Osteocyte (in vitro differentiated cells): ENCODE data around the gene TGFBR3L. TPM values are rescaled to one million over a fixed set of nuclear protein-coding genes. Genes with fewer than 3 reads are reported as not detected.
"Not testable (repeated sequence)": the region's sequence is repeated elsewhere in the genome, so short reads cannot be mapped to it uniquely, and the experiment has no call there.

Source experiments
- DNase-seq: peaks from one replicate; pipeline ENCODE4 v3.0.0; 2021; ENCODE audit warnings: mixed read lengths; ENCODE audit not compliant: unreplicated experiment; ENCODE audit errors: extremely low spot score
- H3K27ac Mint-ChIP-seq: one replicate; pipeline ENCODE4 v1.8.0; 2021; ENCODE audit warnings: mild to moderate bottlenecking, mixed read lengths; ENCODE audit not compliant: unreplicated experiment
- H3K27me3 Mint-ChIP-seq: one replicate; pipeline ENCODE4 v1.8.0; 2021; ENCODE audit warnings: mixed read lengths; ENCODE audit not compliant: unreplicated experiment
- H3K36me3 Mint-ChIP-seq: one replicate; pipeline ENCODE4 v1.8.0; 2021; ENCODE audit warnings: mixed read lengths; ENCODE audit not compliant: unreplicated experiment
- H3K4me1 Mint-ChIP-seq: one replicate; pipeline ENCODE4 v1.8.0; 2021; ENCODE audit warnings: mixed read lengths; ENCODE audit not compliant: unreplicated experiment
- H3K4me3 Mint-ChIP-seq: one replicate; pipeline ENCODE4 v1.8.0; 2021; ENCODE audit warnings: mild to moderate bottlenecking, moderate library complexity, mixed read lengths; ENCODE audit not compliant: unreplicated experiment
- H3K9me3 Mint-ChIP-seq: one replicate; pipeline ENCODE4 v1.8.0; 2021; ENCODE audit warnings: mixed read lengths; ENCODE audit not compliant: unreplicated experiment
- CTCF ChIP-seq: fragments of 200-600 bp; sonication (generic); IDR thresholded peaks from 2 replicates; pipeline ENCODE4 v1.5.0; 2021; ENCODE audit warnings: antibody characterized with exemption, mild to moderate bottlenecking, moderate library complexity
- total RNA-seq: library from RNA; stranded (reverse); gene quantifications from 2 replicates; pipeline ENCODE4 v1.2.1, GENCODE V29; 2021

TGFBR3L gene
- total RNA-seq, 1 donor from 2014 or later: 2.3 TPM

GRCh38 chr19:7953060-7953459 lies 38.4 kb downstream of the TGFBR3L start:
- Mint-ChIP-seq H3K4me3 (no peak overlapping the region), H3K27ac (no peak overlapping the region), H3K36me3 (peaks cover 12% of the 10 kb centered on the region), H3K4me1 (peaks cover 1% of the 10 kb centered on the region), H3K27me3 (no peaks in the 10 kb centered on the region), H3K9me3 (no peaks in the 10 kb centered on the region)
- DNase-seq: no peak
- no peak for TF ChIP-seq CTCF

- no peak overlapping the region for H3K27ac Mint-ChIP-seq
These were observed 38.9 kb downstream of the TGFBR3L start for GRCh38 chr19:7953576-7953975.

GRCh38 chr19:7955696-7956095 lies 41.1 kb downstream of the TGFBR3L start:
- no peak overlapping the region for H3K27ac Mint-ChIP-seq
- H3K27me3 Mint-ChIP-seq: no peaks in the 10 kb centered on the region
- H3K9me3 Mint-ChIP-seq: no peaks in the 10 kb centered on the region
- TF ChIP-seq CTCF: no peak
- no peak overlapping the region for H3K4me3 Mint-ChIP-seq
- peaks cover 1% of the 10 kb centered on the region for H3K4me1 Mint-ChIP-seq
- peaks cover 12% of the 10 kb centered on the region for H3K36me3 Mint-ChIP-seq
- no peak for DNase-seq

More at GRCh38 chr19:7953576-7953975, 38.9 kb downstream of the TGFBR3L start:
- Mint-ChIP-seq H3K36me3 (peaks cover 14% of the 10 kb centered on the region), H3K9me3 (no peaks in the 10 kb centered on the region), H3K4me3 (no peak overlapping the region), H3K27me3 (no peaks in the 10 kb centered on the region), H3K4me1 (peaks cover 1% of the 10 kb centered on the region)
- no peak for DNase-seq
- no peak for TF ChIP-seq CTCF

- Mint-ChIP-seq H3K36me3 (peaks cover 24% of the 10 kb centered on the region), H3K4me3 (no peak overlapping the region), H3K4me1 (no peaks in the 10 kb centered on the region), H3K9me3 (no peaks in the 10 kb centered on the region), H3K27ac (no peak overlapping the region), H3K27me3 (no peaks in the 10 kb centered on the region)
- TF ChIP-seq CTCF: no peak
- DNase-seq: no peak
These were observed 44.6 kb downstream of the TGFBR3L start for GRCh38 chr19:7959211-7959610.

DNA sequence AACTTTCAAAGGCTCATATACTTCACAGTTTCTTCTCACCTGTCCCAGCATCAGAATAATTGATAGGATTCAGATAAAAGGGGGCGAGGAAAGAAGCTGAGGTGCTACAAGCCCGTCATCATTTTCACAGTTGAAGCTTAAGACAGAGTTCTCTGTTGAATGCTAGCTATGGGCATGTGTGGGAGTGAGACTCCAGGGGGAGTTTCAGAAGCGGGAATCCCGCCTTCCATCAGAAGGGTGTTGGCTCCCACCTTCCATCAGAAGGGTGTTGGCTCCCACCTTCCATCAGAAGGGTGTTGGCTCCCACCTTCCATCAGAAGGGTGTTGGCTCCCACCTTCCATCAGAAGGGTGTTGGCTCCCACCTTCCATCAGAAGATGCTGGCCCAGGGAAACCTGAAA lies 46.5 kb downstream of the TGFBR3L start:
- not testable (repeated sequence) for H3K27me3 Mint-ChIP-seq, H3K27ac Mint-ChIP-seq, H3K4me3 Mint-ChIP-seq, DNase-seq, H3K9me3 Mint-ChIP-seq, H3K4me1 Mint-ChIP-seq
- H3K36me3 Mint-ChIP-seq: peaks cover 32% of the 10 kb centered on the region
